ENCODE results near the gene ITGA5. TPM values are rescaled to one million over a fixed set of nuclear protein-coding genes. Genes with fewer than 3 reads are reported as not detected.

The ITGA5 gene
- total RNA-seq, 1 experiment from 2014 or later, result 75.8 TPM

- Histone ChIP-seq H3K4me3 (ENCODE audit: low read depth in 2 of 2, low read length in 2 of 2) (no peak overlapping the region), H3K9me3 (ENCODE audit: control insufficient read depth, insufficient read depth, low read depth, low read length) (no peaks in the 10 kb centered on the region), H3K27me3 (ENCODE audit: control insufficient read depth, insufficient read depth, low read length) (no peaks in the 10 kb centered on the region), H3K36me3 (ENCODE audit: control insufficient read depth, insufficient read depth, low read length) (no peaks in the 10 kb centered on the region), H3K27ac (ENCODE audit: low read length) (no peak overlapping the region), H3K4me1 (ENCODE audit: control insufficient read depth, insufficient read depth, low read length) (peaks cover 15% of the 10 kb centered on the region)
- POLR2A ChIA-PET, result no interaction called here
- in situ Hi-C loops (cut with HindIII; ENCODE audit: low pct_unique_long_range_greater_than_20kb, low sequenced_read_pairs), result no loop called here
- CTCF ChIA-PET, result no interaction called here
- DNase-seq (ENCODE audit: low read depth, low spot score) (no peak), ATAC-seq (no peak)
- TF ChIP-seq POLR2AphosphoS5 (IDR thresholded peaks at IDR 0.05; ENCODE audit: low read depth, low read length), result no peak
- TF ChIP-seq, protein P1, sequence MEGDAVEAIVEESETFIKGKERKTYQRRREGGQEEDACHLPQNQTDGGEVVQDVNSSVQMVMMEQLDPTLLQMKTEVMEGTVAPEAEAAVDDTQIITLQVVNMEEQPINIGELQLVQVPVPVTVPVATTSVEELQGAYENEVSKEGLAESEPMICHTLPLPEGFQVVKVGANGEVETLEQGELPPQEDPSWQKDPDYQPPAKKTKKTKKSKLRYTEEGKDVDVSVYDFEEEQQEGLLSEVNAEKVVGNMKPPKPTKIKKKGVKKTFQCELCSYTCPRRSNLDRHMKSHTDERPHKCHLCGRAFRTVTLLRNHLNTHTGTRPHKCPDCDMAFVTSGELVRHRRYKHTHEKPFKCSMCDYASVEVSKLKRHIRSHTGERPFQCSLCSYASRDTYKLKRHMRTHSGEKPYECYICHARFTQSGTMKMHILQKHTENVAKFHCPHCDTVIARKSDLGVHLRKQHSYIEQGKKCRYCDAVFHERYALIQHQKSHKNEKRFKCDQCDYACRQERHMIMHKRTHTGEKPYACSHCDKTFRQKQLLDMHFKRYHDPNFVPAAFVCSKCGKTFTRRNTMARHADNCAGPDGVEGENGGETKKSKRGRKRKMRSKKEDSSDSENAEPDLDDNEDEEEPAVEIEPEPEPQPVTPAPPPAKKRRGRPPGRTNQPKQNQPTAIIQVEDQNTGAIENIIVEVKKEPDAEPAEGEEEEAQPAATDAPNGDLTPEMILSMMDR (IDR thresholded peaks at IDR 0.05), result no peak
- no TSS peak for BruUV-seq (replicated peaks)
- intact Hi-C loops (cut with micrococcal nuclease; ENCODE audit: unreplicated experiment), result loop anchor here (5.0 kb wide), 1 partner anchor 76 kb away; no protein-coding TSS in a partner anchor
Observed at GRCh38 chr12:54363618-54364017, 55.4 kb downstream of the ITGA5 start.

DNA sequence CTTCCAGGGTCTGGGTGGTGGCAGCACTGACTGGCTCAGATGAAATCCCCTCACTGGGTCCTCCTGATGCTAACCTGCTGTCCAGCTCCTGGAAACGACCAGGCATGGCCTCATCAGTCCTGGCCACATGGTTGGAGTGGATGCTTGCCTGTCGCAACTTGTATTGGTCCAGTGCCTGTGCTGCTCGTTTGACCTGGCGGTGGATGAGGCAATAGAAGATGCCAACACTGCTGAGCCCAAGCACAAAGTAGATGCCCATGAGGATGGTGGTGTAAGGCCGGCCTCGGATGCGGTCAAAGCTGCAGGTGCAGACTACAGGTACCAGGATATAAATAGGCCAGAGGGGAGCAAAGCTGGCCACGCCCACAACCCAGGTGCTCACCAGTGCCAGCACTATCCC, 56.0 kb downstream of the ITGA5 start:
- ChIA-PET CTCF (no interaction called here), POLR2A (no interaction called here)
- Histone ChIP-seq H3K27ac (ENCODE audit: low read length) (no peak overlapping the region), H3K4me1 (ENCODE audit: control insufficient read depth, insufficient read depth, low read length) (peaks cover 21% of the 10 kb centered on the region), H3K36me3 (ENCODE audit: control insufficient read depth, insufficient read depth, low read length) (no peaks in the 10 kb centered on the region), H3K9me3 (ENCODE audit: control insufficient read depth, insufficient read depth, low read depth, low read length) (no peaks in the 10 kb centered on the region), H3K4me3 (ENCODE audit: low read depth in 2 of 2, low read length in 2 of 2) (no peak overlapping the region), H3K27me3 (ENCODE audit: control insufficient read depth, insufficient read depth, low read length) (no peaks in the 10 kb centered on the region)
- no TSS peak for BruUV-seq (replicated peaks)
- intact Hi-C loops (cut with micrococcal nuclease; ENCODE audit: unreplicated experiment) (loop anchor here (5.0 kb wide), 1 partner anchor 76 kb away; no protein-coding TSS in a partner anchor), in situ Hi-C loops (cut with HindIII; ENCODE audit: low pct_unique_long_range_greater_than_20kb, low sequenced_read_pairs) (no loop called here)
- DNase-seq (ENCODE audit: low read depth, low spot score), result no peak
- ATAC-seq, result no peak
- TF ChIP-seq, protein P1 (IDR thresholded peaks at IDR 0.05), result no peak
- no peak for TF ChIP-seq POLR2AphosphoS5 (IDR thresholded peaks at IDR 0.05; ENCODE audit: low read depth, low read length)
- TF ChIP-seq, protein P2, sequence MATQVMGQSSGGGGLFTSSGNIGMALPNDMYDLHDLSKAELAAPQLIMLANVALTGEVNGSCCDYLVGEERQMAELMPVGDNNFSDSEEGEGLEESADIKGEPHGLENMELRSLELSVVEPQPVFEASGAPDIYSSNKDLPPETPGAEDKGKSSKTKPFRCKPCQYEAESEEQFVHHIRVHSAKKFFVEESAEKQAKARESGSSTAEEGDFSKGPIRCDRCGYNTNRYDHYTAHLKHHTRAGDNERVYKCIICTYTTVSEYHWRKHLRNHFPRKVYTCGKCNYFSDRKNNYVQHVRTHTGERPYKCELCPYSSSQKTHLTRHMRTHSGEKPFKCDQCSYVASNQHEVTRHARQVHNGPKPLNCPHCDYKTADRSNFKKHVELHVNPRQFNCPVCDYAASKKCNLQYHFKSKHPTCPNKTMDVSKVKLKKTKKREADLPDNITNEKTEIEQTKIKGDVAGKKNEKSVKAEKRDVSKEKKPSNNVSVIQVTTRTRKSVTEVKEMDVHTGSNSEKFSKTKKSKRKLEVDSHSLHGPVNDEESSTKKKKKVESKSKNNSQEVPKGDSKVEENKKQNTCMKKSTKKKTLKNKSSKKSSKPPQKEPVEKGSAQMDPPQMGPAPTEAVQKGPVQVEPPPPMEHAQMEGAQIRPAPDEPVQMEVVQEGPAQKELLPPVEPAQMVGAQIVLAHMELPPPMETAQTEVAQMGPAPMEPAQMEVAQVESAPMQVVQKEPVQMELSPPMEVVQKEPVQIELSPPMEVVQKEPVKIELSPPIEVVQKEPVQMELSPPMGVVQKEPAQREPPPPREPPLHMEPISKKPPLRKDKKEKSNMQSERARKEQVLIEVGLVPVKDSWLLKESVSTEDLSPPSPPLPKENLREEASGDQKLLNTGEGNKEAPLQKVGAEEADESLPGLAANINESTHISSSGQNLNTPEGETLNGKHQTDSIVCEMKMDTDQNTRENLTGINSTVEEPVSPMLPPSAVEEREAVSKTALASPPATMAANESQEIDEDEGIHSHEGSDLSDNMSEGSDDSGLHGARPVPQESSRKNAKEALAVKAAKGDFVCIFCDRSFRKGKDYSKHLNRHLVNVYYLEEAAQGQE (IDR thresholded peaks at IDR 0.05; ENCODE audit: insufficient read depth in 1 of 2, low read depth in 2 of 2, low read length in 1 of 2), result no peak
- TF ChIP-seq TCF7L2 (IDR thresholded peaks at IDR 0.05; ENCODE audit: low read depth, low read length), result no peak
- no peak for TF ChIP-seq SIN3A (IDR thresholded peaks at IDR 0.05; ENCODE audit: borderline replicate concordance, insufficient read depth, low read depth, low read length)

Data from Panc1 (cell line).